NB4 (cell line): ENCODE results near the gene MSH6.

ENCODE experiments used
- DNase-seq: peaks from one replicate; pipeline ENCODE4 v3.0.0; 2010; ENCODE audit warnings: low read depth
- H3K4me3 ChIP-seq: one replicate; pipeline ENCODE4 v1.5.1; 2011; ENCODE audit warnings: mild to moderate bottlenecking, low read depth, low read length, moderate library complexity
- CTCF ChIP-seq: IDR thresholded peaks from one replicate; pipeline ENCODE4 v1.5.1; 2012; ENCODE audit warnings: low read depth, low read length
- MAX ChIP-seq: IDR thresholded peaks from 2 replicates; pipeline ENCODE4 v1.6.1; 2011; ENCODE audit warnings: low read depth, low read length
- MYC ChIP-seq: IDR thresholded peaks from 2 replicates; pipeline ENCODE4 v1.6.1; 2011; ENCODE audit warnings: low read depth, low read length
- POLR2A ChIP-seq: IDR thresholded peaks from 2 replicates; pipeline ENCODE4 v1.6.1; 2011; ENCODE audit warnings: mild to moderate bottlenecking; ENCODE audit not compliant: insufficient read length; ENCODE audit errors: extremely low read depth

Gene MSH6

GRCh38 chr2:47782671-47783485 lies at the start of gene MSH6:
Gene MSH6 (plus strand): TSS chr2:47783145. CDS start chr2:47783234, 89 bp downstream.
- DNase-seq = peak; percentile 94
- peak within 1 kb of the TSS; percentile 89 for H3K4me3 ChIP-seq
- TF ChIP-seq POLR2A (peak; percentile 89), MYC (no peak; the same call in 1 of the 2 replicates), CTCF (no peak), MAX (peak; percentile 73)

GRCh38 chr2:47735136-47735869 lies 47.6 kb upstream of the MSH6 start:
- TF ChIP-seq MAX (no peak), POLR2A (no peak), CTCF (no peak), MYC (no peak)
- no peak overlapping the region for H3K4me3 ChIP-seq
- no peak for DNase-seq

- DNase-seq = no peak
- TF ChIP-seq POLR2A (no peak), CTCF (no peak), MYC (no peak), MAX (no peak)
- no peak overlapping the region for H3K4me3 ChIP-seq
These were observed 47.0 kb upstream of the MSH6 start for GRCh38 chr2:47735912-47736311.

- TF ChIP-seq MAX (no peak), CTCF (no peak)
- no peak for DNase-seq
- no peak overlapping the region for H3K4me3 ChIP-seq
These were observed 45.6 kb upstream of the MSH6 start for GRCh38 chr2:47737191-47737975.

- TF ChIP-seq MYC (no peak), POLR2A (no peak), CTCF (no peak), MAX (no peak)
- H3K4me3 ChIP-seq = no peak overlapping the region
- DNase-seq = no peak
These were observed 44.6 kb upstream of the MSH6 start for GRCh38 chr2:47738331-47738730.
